Ishikawa (cell line): Measurements from ENCODE around the gene CRELD2.

Source experiments
- CEBPB ChIP-seq: IDR thresholded peaks from 2 replicates; pipeline ENCODE4 v1.6.1; 2012
- CREB1 ChIP-seq: IDR thresholded peaks from 2 replicates; pipeline ENCODE4 v1.6.1; 2012; ENCODE audit warnings: low read depth
- EGR1 ChIP-seq: IDR thresholded peaks from 2 replicates; pipeline ENCODE4 v1.6.1; 2012
- EP300 ChIP-seq: IDR thresholded peaks from 2 replicates; pipeline ENCODE4 v1.6.1; 2012; ENCODE audit warnings: borderline replicate concordance
- FOXM1 ChIP-seq: IDR thresholded peaks from 2 replicates; pipeline ENCODE4 v1.6.1; 2012; ENCODE audit warnings: low read depth, borderline replicate concordance
- MAX ChIP-seq: IDR thresholded peaks from 2 replicates; pipeline ENCODE4 v1.6.1; 2012
- NFIC ChIP-seq: IDR thresholded peaks from 2 replicates; pipeline ENCODE4 v1.6.1; 2012
- RAD21 ChIP-seq: IDR thresholded peaks from 2 replicates; pipeline ENCODE4 v1.6.1; 2012; ENCODE audit warnings: low read depth
- REST ChIP-seq: IDR thresholded peaks from 2 replicates; pipeline ENCODE4 v1.6.1; 2012; ENCODE audit warnings: low read depth, mild to moderate bottlenecking
- TAF1 ChIP-seq: IDR thresholded peaks from 2 replicates; pipeline ENCODE4 v1.6.1; 2012; ENCODE audit warnings: low read depth, mild to moderate bottlenecking
- TCF12 ChIP-seq: IDR thresholded peaks from 2 replicates; pipeline ENCODE4 v1.6.1; 2012; ENCODE audit warnings: low read depth
- TEAD4 ChIP-seq: IDR thresholded peaks from 2 replicates; pipeline ENCODE4 v1.6.1; 2012
- USF1 ChIP-seq: IDR thresholded peaks from 2 replicates; pipeline ENCODE4 v1.6.1; 2012
- YY1 ChIP-seq: IDR thresholded peaks from 2 replicates; pipeline ENCODE4 v1.6.1; 2012; ENCODE audit warnings: low read depth
- ZBTB7A ChIP-seq: IDR thresholded peaks from 2 replicates; pipeline ENCODE4 v1.6.1; 2012; ENCODE audit warnings: low read depth

CRELD2 gene

DNA sequence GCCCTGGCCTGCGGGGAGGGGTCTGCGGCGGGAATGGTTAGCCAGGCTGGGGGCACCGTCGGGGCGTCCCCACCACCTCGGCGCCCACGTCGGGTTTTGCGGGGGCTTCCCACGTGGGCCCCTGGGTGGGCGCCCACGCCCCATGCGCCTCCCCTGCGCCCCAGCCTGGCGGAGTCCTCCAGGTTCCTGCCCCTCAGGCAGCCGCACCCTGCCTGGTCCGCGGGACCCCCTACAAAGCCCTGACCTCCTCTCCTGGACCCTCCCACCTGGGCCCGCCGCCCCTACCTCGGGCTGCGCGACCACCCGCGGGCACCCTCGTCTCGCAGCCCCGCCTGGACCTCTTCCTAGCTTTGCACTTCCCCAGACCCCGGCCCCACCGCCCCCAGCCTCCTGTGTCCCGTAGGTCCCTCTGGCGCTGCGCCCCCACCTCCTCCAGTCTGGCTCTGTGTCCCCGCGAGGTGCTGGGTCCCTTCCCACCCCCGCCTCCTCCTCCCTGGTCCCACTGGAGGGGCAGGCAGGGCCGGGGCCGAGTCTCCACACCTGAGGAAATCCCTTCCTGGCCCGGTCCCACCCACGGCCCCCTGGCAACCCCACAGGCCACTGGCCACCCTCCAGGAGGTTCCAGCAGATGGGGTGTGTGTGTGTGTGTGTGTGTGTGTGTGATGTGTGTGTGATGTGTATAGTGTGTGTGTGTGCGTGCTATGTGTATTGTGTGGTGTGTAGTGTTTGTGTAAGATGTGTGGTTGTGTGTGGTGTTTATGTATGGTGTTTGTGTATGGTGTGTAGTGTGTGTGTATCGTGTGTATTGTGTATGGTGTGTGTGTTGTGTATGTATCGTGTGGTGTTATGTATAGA lies 54.0 kb downstream of the CRELD2 start:
- TF ChIP-seq CREB1: no peak
- TF ChIP-seq CEBPB: no peak
- TF ChIP-seq RAD21: no peak
- TF ChIP-seq TCF12: no peak
- no peak for TF ChIP-seq NFIC
- no peak for TF ChIP-seq ZBTB7A
- TF ChIP-seq USF1: no peak
- no peak for TF ChIP-seq TEAD4
- TF ChIP-seq FOXM1: no peak

DNA sequence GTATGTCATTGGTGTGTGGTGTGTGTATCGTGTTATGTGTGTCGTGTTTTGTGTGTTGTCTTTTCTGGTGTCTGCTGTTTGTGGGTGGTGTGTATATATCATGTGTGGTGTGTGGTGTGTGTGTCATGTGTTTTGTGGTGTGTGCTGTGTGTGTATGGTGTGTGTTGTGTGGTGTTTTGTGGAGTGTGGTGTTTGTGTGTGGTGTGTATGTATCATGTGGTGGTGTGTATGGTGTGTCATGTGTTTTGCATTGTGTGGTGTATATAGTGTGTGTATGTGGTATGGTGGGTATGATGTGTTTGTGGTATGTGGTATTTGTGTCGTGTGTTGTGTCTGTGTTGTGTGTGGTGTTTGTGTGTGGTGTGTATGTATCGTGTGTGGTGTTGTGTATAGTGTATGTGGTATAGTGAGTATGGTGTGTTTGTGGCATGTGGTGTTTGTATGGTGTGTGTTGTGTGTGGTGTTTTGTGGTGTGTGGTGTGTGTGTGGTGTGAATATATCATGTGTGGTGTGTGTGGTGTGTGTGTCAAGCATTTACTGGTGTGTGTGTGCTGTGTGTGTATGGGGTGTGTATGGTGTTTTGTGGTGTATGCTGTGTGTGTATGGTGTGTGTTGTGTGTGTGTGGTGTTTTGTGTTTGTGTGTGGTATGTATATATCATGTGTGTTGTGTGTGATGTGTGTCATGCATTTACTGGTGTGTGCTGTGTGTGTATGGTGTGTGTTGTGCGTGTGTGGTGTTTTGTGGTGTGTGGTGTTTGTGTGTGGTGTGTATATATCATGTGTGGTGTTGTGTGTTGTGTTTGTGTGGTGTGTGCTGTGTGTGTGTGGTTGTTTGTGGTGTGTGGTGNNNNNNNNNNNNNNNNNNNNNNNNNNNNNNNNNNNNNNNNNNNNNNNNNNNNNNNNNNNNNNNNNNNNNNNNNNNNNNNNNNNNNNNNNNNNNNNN lies 54.9 kb downstream of the CRELD2 start:
- TF ChIP-seq NFIC (no peak), REST (no peak), CEBPB (no peak), RAD21 (no peak), EP300 (no peak), TAF1 (no peak), CREB1 (no peak), USF1 (no peak), ZBTB7A (no peak), MAX (no peak), YY1 (no peak), TEAD4 (no peak), EGR1 (no peak), TCF12 (no peak)

DNA sequence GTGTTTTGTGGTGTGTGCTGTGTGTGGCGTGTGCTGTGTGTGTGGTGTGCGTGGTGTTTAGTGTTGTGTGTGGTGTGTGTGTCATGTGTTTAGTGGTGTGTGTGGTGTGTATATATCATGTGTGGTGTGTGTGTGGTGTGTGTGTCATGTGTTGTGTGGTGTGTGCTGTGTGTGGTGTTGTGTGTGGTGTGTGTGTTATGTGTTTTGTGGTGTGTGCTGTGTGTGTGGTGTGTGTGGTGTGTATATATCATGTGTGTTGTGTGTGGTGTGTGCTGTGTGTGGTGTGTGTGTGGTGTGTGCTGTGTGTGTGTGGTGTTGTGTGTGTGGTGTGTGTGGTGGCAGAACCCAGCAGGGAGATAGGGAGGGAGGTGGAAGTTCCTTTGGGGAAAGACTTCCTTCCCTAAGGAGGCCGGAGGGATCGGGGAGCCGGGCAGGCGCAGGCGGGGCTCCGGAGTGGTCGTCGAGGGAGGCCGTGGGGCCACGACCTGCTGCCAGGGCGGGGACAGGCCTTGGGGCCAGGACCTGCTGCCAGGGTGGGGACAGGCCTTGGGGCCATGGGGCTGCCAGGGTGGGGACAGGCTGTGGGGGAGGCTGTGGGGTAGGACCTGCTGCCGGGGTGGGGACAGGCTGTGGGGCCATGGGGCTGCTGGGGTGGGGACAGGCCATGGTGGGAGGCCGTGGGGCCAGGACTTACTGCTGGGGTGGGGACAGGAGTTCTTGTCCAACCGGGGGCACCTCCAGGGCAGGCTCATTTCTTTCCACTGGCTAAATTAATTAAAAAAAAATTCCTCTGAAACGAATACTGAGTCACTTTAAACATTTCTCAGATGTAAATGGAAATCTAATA lies 57.3 kb downstream of the CRELD2 start:
- no peak for TF ChIP-seq EGR1
- no peak for TF ChIP-seq TEAD4
- TF ChIP-seq RAD21: no peak
- no peak for TF ChIP-seq YY1
- no peak for TF ChIP-seq ZBTB7A
- TF ChIP-seq FOXM1: no peak
- no peak; the same call in 1 of the 2 replicates for TF ChIP-seq MAX
- no peak for TF ChIP-seq REST
- TF ChIP-seq EP300: no peak
- TF ChIP-seq TAF1: no peak
- TF ChIP-seq TCF12: no peak
- no peak for TF ChIP-seq USF1
- TF ChIP-seq CEBPB: no peak
- no peak for TF ChIP-seq CREB1
